ENCODE data around the gene KDM2A.

KDM2A gene

DNA sequence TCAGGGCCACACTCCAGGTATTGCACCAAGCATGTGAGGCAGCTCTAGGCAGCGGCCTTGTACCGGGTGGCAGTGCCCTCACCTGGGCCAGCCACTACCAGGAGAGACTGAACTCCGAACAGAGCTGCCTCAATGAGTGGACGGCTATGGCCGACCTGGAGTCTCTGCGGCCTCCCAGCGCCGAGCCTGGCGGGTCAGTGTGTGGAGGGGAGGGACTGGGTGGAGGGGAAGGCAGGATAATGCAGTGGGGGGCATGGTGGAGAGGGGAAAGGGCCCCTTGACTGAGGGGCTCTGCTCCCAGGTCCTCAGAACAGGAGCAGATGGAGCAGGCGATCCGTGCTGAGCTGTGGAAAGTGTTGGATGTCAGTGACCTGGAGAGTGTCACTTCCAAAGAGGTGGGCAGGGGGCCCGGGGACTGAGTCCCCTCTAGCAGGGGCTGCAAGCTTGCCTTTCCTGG is 188.5 kb downstream of the KDM2A start:
- TF ChIP-seq ARNTL (CRISPR knock-in tag; IDR thresholded peaks at IDR 0.05; ENCODE audit: borderline replicate concordance, low read depth) (no peak), RARB (CRISPR knock-in tag; IDR thresholded peaks at IDR 0.05) (no peak), ZNF8 (CRISPR knock-in tag; IDR thresholded peaks at IDR 0.05) (no peak), GLIS3 (CRISPR knock-in tag; IDR thresholded peaks at IDR 0.05) (no peak), SNAI2 (CRISPR knock-in tag; IDR thresholded peaks at IDR 0.05) (no peak), ZNF565 (CRISPR knock-in tag; conservative IDR thresholded peaks at IDR 0.05; ENCODE audit: low read depth) (no peak), PPARA (CRISPR knock-in tag; IDR thresholded peaks at IDR 0.05; ENCODE audit: borderline replicate concordance) (no peak), ZNF70 (CRISPR knock-in tag; IDR thresholded peaks at IDR 0.05) (no peak), ZFP30 (CRISPR knock-in tag; IDR thresholded peaks at IDR 0.05) (no peak)
- TF ChIP-seq, protein P1, sequence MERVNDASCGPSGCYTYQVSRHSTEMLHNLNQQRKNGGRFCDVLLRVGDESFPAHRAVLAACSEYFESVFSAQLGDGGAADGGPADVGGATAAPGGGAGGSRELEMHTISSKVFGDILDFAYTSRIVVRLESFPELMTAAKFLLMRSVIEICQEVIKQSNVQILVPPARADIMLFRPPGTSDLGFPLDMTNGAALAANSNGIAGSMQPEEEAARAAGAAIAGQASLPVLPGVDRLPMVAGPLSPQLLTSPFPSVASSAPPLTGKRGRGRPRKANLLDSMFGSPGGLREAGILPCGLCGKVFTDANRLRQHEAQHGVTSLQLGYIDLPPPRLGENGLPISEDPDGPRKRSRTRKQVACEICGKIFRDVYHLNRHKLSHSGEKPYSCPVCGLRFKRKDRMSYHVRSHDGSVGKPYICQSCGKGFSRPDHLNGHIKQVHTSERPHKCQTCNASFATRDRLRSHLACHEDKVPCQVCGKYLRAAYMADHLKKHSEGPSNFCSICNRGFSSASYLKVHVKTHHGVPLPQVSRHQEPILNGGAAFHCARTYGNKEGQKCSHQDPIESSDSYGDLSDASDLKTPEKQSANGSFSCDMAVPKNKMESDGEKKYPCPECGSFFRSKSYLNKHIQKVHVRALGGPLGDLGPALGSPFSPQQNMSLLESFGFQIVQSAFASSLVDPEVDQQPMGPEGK (CRISPR knock-in tag; IDR thresholded peaks at IDR 0.05; ENCODE audit: borderline replicate concordance), result no peak
- TF ChIP-seq, protein P2, sequence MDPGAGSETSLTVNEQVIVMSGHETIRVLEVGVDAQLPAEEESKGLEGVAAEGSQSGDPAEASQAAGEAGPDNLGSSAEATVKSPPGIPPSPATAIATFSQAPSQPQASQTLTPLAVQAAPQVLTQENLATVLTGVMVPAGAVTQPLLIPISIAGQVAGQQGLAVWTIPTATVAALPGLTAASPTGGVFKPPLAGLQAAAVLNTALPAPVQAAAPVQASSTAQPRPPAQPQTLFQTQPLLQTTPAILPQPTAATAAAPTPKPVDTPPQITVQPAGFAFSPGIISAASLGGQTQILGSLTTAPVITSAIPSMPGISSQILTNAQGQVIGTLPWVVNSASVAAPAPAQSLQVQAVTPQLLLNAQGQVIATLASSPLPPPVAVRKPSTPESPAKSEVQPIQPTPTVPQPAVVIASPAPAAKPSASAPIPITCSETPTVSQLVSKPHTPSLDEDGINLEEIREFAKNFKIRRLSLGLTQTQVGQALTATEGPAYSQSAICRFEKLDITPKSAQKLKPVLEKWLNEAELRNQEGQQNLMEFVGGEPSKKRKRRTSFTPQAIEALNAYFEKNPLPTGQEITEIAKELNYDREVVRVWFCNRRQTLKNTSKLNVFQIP (CRISPR knock-in tag; IDR thresholded peaks at IDR 0.05; ENCODE audit: borderline replicate concordance, low read depth), result no peak
- no peak for ATAC-seq

Data from SK-N-SH treated with all-trans-retinoic acid at 6 μM for 48 hours (cell line).